Smooth muscle cell (in vitro differentiated cells): ENCODE measurements around the gene PIGM. TPM values are rescaled to one million over a fixed set of nuclear protein-coding genes. Genes with fewer than 3 reads are reported as not detected.

Experiments
- DNase-seq: peaks from one replicate; lab custom pipeline; 2025; ENCODE audit not compliant: unreplicated experiment; lab: John Stamatoyannopoulos, UW
- H2AFZ ChIP-seq: fragments of 200-600 bp; sonication (generic); 2 replicates; pipeline ENCODE4 v1.6.0; 2016; ENCODE audit warnings: antibody characterized with exemption, low read depth, mild to moderate bottlenecking
- H3F3A ChIP-seq: fragments of 200-600 bp; sonication (generic); 2 replicates; pipeline ENCODE4 v1.6.0; 2017; ENCODE audit warnings: antibody characterized with exemption, low read depth
- H3K27ac ChIP-seq: fragments of 200-600 bp; sonication (generic); 2 replicates; pipeline ENCODE4 v1.5.1; 2016; ENCODE audit warnings: low read depth, mild to moderate bottlenecking
- H3K27me3 ChIP-seq: fragments of 200-600 bp; sonication (generic); 2 replicates; pipeline ENCODE4 v1.6.1; 2016; ENCODE audit warnings: low read depth, mild to moderate bottlenecking
- H3K36me3 ChIP-seq: fragments of 200-600 bp; sonication (generic); 2 replicates; pipeline ENCODE4 v1.5.1; 2016; ENCODE audit warnings: low read depth
- H3K4me1 ChIP-seq: fragments of 200-600 bp; sonication (generic); 2 replicates; pipeline ENCODE4 v1.5.1; 2016; ENCODE audit warnings: low read depth
- H3K4me2 ChIP-seq: fragments of 200-600 bp; sonication (generic); 2 replicates; pipeline ENCODE4 v1.6.0; 2016; ENCODE audit warnings: mild to moderate bottlenecking
- H3K4me3 ChIP-seq: fragments of 200-600 bp; sonication (generic); 2 replicates; pipeline ENCODE4 v1.5.1; 2016; ENCODE audit warnings: mild to moderate bottlenecking
- H3K79me2 ChIP-seq: fragments of 200-600 bp; sonication (generic); 2 replicates; pipeline ENCODE4 v1.6.0; 2016; ENCODE audit warnings: low read depth, mild to moderate bottlenecking
- H3K9ac ChIP-seq: fragments of 200-600 bp; sonication (generic); 2 replicates; pipeline ENCODE4 v1.6.0; 2016; ENCODE audit warnings: low read depth
- H3K9me3 ChIP-seq: fragments of 200-600 bp; sonication (generic); replicated peaks from 2 replicates; pipeline ENCODE4 v1.5.1; 2016; ENCODE audit warnings: low read depth
- H4K20me1 ChIP-seq: fragments of 200-600 bp; sonication (generic); 2 replicates; pipeline ENCODE4 v1.6.0; 2016; ENCODE audit warnings: low read depth
- WGBS: methylation state at CpG from one replicate; pipeline ENCODE4 v1.1.7; 2016; ENCODE audit warnings: low lambda C conversion rate; 5-methylcytosine and 5-hydroxymethylcytosine counted together
- polyA plus RNA-seq: library from polyadenylated mRNA; unstranded; fragments of >200 nt; fragmentation: Nextera tagmentation; extraction: Ambion mirVana; gene quantifications from 2 replicates; pipeline ENCODE4 v1.2.1, GENCODE V29; 2016
- total RNA-seq: library from RNA; depleted of rRNA; stranded (reverse); fragments of >200 nt; gene quantifications from 2 replicates; pipeline ENCODE4 v1.2.3, GENCODE V29; 2014
- TF ChIP-seq, protein P1 (sequence below): fragments of 200-600 bp; sonication (generic); IDR thresholded peaks from 2 replicates; pipeline ENCODE4 v1.5.1; 2017; ENCODE audit warnings: borderline replicate concordance, mild to moderate bottlenecking, antibody characterized with exemption; ENCODE audit not compliant: insufficient read depth, poor library complexity, severe bottlenecking

PIGM gene
- total and polyA plus RNA-seq, 2 experiments from 2014 or later = 3.0 to 5.2 TPM

DNA sequence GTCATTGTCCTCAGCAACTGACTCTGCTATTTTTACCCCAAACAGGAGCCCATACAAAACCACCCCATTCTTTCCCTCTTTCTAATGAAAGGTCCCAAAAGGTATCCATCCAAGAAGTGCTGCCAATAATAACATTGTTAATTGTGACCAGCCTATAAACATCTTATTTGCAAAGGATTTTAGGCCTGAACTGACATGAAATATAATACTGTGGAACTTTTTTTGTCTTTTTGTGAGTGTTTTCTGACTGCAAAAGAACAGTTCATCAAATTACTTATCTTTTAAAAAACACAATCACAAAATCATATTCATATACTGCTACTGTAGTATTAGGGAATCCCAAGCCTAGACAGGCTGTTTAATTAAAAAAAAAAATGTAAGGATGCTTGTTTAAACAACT lies 3.4 kb downstream of the PIGM start:
- no peak overlapping the region for H2AFZ ChIP-seq
- no peak overlapping the region for H3K27ac ChIP-seq
- peaks cover 10% of the 10 kb centered on the region for H3K27me3 ChIP-seq
- peaks cover 5% of the 10 kb centered on the region for H4K20me1 ChIP-seq
- H3K36me3 ChIP-seq = no peaks in the 10 kb centered on the region
- peaks cover 18% of the 10 kb centered on the region for H3K4me1 ChIP-seq
- TF ChIP-seq, protein P1, sequence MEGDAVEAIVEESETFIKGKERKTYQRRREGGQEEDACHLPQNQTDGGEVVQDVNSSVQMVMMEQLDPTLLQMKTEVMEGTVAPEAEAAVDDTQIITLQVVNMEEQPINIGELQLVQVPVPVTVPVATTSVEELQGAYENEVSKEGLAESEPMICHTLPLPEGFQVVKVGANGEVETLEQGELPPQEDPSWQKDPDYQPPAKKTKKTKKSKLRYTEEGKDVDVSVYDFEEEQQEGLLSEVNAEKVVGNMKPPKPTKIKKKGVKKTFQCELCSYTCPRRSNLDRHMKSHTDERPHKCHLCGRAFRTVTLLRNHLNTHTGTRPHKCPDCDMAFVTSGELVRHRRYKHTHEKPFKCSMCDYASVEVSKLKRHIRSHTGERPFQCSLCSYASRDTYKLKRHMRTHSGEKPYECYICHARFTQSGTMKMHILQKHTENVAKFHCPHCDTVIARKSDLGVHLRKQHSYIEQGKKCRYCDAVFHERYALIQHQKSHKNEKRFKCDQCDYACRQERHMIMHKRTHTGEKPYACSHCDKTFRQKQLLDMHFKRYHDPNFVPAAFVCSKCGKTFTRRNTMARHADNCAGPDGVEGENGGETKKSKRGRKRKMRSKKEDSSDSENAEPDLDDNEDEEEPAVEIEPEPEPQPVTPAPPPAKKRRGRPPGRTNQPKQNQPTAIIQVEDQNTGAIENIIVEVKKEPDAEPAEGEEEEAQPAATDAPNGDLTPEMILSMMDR = no peak
- no peak overlapping the region for H3K4me2 ChIP-seq
- H3K9me3 ChIP-seq = no peaks in the 10 kb centered on the region
- H3F3A ChIP-seq = no peaks in the 10 kb centered on the region
- no peak overlapping the region for H3K9ac ChIP-seq
- H3K4me3 ChIP-seq = no peak overlapping the region
- no peaks in the 10 kb centered on the region for H3K79me2 ChIP-seq
- DNase-seq = no peak

DNA sequence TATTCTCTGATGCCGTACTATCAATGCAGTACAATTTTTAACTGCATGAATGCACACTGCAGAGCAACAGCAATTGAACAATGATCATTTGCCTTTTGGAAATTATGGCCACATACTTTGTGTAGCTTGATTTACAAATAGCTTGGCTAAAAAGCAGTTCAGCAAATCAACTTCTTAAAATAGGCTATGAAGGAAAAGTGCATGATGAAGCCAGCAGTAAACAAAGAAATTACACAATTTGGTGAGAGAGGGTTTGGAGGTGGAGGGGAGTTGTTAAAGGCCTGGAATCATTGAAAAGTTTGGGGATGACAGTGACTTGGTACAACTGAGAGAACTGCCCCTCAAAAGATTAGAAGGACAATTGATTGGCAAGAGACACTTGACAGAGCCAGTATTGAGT lies 6.5 kb downstream of the PIGM start:
- WGBS = 76% methylated on average over 1 of the region's 1 CpG
- no peak for DNase-seq
- TF ChIP-seq, protein P1 = no peak

DNA sequence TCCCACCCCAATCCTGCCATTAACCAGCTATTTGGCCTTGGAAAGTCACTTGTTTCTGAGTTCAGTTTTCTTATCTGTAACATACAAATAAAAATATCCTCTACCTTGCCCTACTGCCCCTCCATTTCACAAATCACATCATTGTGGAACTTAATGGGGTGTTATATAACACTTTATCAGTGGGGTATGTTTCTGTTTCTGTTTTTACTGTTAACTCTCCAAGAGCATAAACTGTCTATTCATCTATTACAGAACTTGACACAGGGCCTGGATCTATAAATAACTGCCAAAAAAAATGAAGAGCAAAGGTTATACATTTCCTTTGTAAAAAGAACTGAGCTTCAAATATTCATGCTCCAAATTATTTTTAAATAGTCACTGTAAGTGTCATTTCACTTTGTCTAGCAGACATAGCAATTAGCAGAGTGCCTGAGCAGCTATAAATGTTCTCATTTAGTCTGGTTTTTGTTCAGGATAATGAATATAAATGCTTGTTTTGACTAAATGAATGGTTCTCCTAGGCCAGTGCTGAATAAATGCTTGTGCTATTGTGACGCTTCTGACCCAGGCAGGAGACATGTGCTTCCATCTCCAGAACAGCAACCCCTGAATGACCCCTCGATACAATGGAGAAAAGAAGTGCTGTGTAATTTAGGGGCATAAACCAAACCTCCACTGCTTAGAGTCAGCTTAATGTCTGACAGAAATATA lies 7.4 kb downstream of the PIGM start:
- TF ChIP-seq, protein P1 = no peak
- 79% methylated on average over 2 of the region's 2 CpGs for WGBS

More for the DNA sequence above, 6.5 kb downstream of the PIGM start:
- H3K27ac ChIP-seq = no peak overlapping the region
- no peak overlapping the region for H3K4me2 ChIP-seq
- H3K36me3 ChIP-seq = no peaks in the 10 kb centered on the region
- H4K20me1 ChIP-seq = peaks cover 5% of the 10 kb centered on the region
- H3K4me3 ChIP-seq = no peak overlapping the region
- no peaks in the 10 kb centered on the region for H3K9me3 ChIP-seq
- peaks cover 6% of the 10 kb centered on the region for H3K27me3 ChIP-seq
- peaks cover 3% of the 10 kb centered on the region for H3K4me1 ChIP-seq
- H3F3A ChIP-seq = no peaks in the 10 kb centered on the region
- no peaks in the 10 kb centered on the region for H3K79me2 ChIP-seq
- H3K9ac ChIP-seq = no peak overlapping the region
- H2AFZ ChIP-seq = no peak overlapping the region

More for the DNA sequence above, 7.4 kb downstream of the PIGM start:
- no peak for DNase-seq
- Histone ChIP-seq H3K4me1 (peaks cover 2% of the 10 kb centered on the region), H3F3A (peaks cover 7% of the 10 kb centered on the region), H3K4me2 (no peak overlapping the region), H3K4me3 (no peak overlapping the region), H3K27me3 (peaks cover 6% of the 10 kb centered on the region), H3K36me3 (no peaks in the 10 kb centered on the region), H3K9ac (no peak overlapping the region), H4K20me1 (no peaks in the 10 kb centered on the region), H2AFZ (no peak overlapping the region), H3K79me2 (no peaks in the 10 kb centered on the region), H3K9me3 (no peaks in the 10 kb centered on the region), H3K27ac (no peak overlapping the region)
